ENCODE results near the gene UFSP1. TPM values are rescaled to one million over a fixed set of nuclear protein-coding genes. Genes with fewer than 3 reads are reported as not detected.

UFSP1 gene
- total and polyA plus RNA-seq, 2 of the 13 experiments (the other 11 are each of a cell fraction or from before 2014, with no cell fraction given) = 0.65 to 3.3 TPM

GRCh38 chr7:100863406-100863950 lies 26.0 kb downstream of the UFSP1 start (continued):
- TF ChIP-seq HOMEZ (CRISPR knock-in tag; IDR thresholded peaks at IDR 0.05; ENCODE audit: low read depth) (no peak), ZNF552 (CRISPR knock-in tag; IDR thresholded peaks at IDR 0.05; ENCODE audit: borderline replicate concordance) (no peak), DBP (CRISPR knock-in tag; IDR thresholded peaks at IDR 0.05; ENCODE audit: not compliant biosample characterization) (no peak), ZNF710 (CRISPR knock-in tag; IDR thresholded peaks at IDR 0.05; ENCODE audit: borderline replicate concordance) (no peak), ZNF746 (CRISPR knock-in tag; IDR thresholded peaks at IDR 0.05) (no peak), FOXP1 (IDR thresholded peaks at IDR 0.05) (no peak), FOXP1 (CRISPR knock-in tag; IDR thresholded peaks at IDR 0.05) (no peak), MTA1 (CRISPR knock-in tag; IDR thresholded peaks at IDR 0.05; ENCODE audit: borderline replicate concordance) (no peak), HMG20B (CRISPR knock-in tag; conservative IDR thresholded peaks at IDR 0.05) (no peak), PBX2 (CRISPR knock-in tag; IDR thresholded peaks at IDR 0.05) (no peak), NBN (conservative IDR thresholded peaks at IDR 0.05) (no peak), SALL1 (CRISPR knock-in tag; IDR thresholded peaks at IDR 0.05) (0 out of 2 replicates have a peak, but pooled peaks have one; percentile 20), ZNF766 (CRISPR knock-in tag; IDR thresholded peaks at IDR 0.05; ENCODE audit: borderline replicate concordance) (no peak), USF2 (IDR thresholded peaks at IDR 0.05; ENCODE audit: low read depth, low read length) (no peak), USF2 (CRISPR knock-in tag; IDR thresholded peaks at IDR 0.05; ENCODE audit: borderline replicate concordance) (no peak), EP300 (IDR thresholded peaks at IDR 0.05; ENCODE audit: low read depth in 2 of 2, low read length in 2 of 2) (no peak), EP300 (CRISPR knock-in tag; IDR thresholded peaks at IDR 0.05; ENCODE audit: borderline replicate concordance) (no peak), CEBPG (CRISPR knock-in tag; IDR thresholded peaks at IDR 0.05) (no peak), TERF1 (CRISPR knock-in tag; IDR thresholded peaks at IDR 0.05) (no peak), PHF8 (CRISPR knock-in tag; IDR thresholded peaks at IDR 0.05) (no peak), TARDBP (CRISPR knock-in tag; IDR thresholded peaks at IDR 0.05) (no peak; the same call in 1 of the 2 replicates), ZNF160 (CRISPR knock-in tag; IDR thresholded peaks at IDR 0.05) (no peak)

Data from HepG2 (cell line).